ENCODE measurements around the gene PODNL1.
"Not testable (repeated sequence)": the region's sequence is repeated elsewhere in the genome, so short reads cannot be mapped to it uniquely, and the experiment has no call there.

Gene PODNL1

DNA sequence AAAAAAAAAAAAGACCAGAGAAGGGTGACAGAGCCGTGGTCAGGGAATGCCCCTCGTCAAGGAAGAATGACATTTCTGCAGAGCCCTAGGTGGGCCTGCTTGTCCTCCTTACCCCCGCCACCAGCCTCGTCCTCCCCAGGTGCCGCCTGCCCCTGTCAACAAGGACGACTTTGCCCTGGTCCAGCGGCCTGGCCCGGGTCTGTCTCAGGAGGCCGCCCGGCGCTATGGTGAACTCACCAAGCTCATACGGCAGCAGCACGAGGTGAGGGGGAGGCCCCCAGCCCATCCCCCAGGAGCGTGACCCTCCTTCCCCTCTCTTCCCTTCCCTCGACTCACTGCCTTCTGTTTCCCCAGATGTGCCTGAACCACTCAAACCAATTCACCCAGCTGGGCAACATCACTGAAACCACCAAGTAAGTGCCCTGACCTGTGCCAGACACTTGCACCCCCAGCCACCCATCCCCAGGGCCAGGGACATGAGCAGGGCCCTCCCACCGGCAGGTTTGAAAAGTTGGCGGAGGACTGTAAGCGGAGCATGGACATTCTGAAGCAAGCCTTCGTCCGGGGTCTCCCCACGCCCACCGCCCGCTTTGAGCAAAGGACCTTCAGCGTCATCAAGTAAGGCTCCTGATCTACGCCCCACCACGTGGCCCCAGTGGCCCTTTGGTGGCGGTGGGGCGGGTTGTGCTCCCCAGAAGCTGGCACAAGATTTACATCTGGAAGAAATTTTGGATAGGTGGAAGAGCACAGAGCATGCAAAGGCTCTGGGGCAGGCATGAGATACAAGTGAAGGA, 14.8 kb downstream of the PODNL1 start:
- no peak for FAIRE-seq

DNA sequence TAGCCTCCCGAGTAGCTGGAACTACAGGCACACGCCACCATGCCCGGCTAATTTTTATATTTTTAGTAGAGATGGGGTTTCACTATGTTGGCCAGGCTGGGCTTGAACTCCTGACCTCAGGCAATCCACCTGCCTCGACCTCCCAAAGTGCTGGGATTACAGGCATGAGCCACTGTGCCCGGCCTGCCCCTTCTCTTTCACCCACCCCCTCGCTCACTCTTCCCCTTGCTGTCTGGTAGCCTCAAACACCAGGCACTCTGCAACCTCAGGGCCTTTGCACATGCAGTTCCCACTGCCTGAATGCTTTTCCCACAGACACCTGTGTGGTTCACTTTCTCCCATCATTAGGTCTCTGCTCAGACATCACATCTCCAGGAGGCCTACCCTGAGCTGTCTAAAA, 16.1 kb downstream of the PODNL1 start:
- FAIRE-seq, result not testable (repeated sequence)

GRCh38 chr19:13920940-13921747, 17.1 kb downstream of the PODNL1 start:
- FAIRE-seq, result no peak

GRCh38 chr19:13920524-13920923, 17.7 kb downstream of the PODNL1 start:
- no peak for FAIRE-seq

DNA sequence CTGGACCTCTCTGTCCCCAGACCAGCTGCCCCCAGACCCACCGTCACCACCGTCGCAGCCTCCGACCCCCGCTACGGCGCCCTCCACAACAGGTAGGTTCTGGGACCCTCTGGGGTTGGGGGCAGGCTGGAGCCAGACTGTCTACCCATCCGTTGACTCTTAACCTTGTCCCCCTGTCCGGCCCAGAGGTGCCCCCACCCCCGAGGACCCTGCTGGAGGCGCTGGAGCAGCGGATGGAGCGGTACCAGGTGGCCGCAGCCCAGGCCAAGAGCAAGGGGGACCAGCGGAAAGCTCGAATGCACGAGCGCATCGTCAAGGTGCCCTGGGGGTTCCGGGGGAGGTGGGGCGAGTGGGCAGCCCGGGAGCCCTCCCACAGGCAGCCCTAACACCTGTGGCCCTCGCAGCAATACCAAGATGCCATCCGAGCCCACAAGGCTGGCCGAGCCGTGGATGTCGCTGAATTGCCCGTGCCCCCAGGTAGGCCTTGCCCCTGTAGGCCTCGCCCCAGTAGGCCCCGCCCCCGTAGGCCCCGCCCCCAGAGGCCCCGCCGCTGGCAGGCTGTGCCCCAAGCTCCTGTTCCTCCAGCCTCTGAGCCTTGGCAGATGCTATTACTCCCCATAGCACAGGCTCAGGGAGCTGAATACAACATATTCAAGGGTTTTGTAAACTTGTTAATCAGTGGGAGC, 19.3 kb downstream of the PODNL1 start:
- no peak for FAIRE-seq

DNA sequence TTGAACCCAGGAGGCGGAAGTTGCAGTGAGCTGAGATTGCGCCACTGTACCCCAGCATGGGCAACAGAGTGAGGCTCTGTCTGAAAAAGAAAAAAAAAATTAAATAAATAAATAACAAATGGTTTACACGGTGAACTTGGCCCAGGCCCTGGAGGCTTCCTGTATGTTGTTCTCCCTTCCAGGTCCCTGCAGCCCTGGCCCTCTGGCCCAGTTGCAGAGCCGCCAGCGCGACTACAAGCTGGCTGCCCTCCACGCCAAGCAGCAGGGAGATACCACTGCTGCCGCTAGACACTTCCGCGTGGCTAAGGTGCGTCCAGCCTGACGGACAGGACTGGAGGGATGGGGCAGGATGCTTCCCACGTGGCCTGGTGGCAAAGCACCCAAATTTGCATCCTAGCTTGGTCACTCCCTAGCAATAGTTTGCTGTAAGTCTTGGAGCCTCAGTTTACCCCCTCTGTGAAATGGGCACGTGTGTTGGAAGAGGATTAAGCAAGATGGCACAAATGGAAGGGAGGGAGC, 20.3 kb downstream of the PODNL1 start:
- no peak for FAIRE-seq

- no peak for FAIRE-seq
Measured at GRCh38 chr19:13914777-13915176, 23.4 kb downstream of the PODNL1 start.

GRCh38 chr19:13913352-13913751, 24.9 kb downstream of the PODNL1 start:
- FAIRE-seq, result no peak

GRCh38 chr19:13909430-13909829, 28.8 kb downstream of the PODNL1 start:
- FAIRE-seq, result no peak

DNA sequence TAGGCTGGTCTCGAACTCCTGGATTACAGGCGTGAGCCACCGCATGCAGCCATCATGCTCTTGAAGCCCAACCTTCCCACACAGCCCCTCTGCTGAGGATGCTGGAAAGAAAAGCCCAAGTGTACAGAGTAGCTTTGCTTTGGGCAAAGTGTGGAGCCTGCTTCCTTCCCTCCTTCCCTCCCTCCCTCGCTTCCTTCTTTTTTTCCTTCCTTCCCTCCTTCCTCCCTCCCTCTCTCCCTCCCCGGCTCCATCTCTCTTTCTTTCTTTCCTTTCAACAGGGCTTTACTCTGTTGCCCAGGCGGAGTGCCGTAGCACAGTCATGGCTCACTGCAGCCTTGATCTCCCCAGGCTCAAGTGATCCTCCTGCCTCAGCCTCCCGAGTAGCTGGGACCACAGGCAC, 29.5 kb downstream of the PODNL1 start:
- no peak for FAIRE-seq

DNA sequence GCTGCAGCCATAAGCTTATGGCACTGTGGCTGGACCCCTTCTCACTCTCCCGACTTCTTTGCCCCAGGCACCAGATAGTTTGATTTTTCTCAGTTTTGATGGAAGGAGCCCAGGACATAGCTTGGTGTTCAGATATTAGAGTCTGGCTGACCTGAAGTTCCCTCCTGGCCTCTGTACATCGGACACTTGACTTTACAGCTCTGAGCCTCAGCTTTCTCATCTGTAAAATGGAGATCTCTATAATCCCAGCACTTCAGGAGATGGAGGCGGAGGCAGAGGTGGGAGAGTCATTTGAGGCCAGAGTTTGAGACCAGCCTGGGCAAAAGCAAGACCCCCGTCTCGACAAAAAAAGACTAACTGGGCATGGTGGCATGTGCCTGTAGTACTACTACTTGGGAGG, 31.3 kb downstream of the PODNL1 start:
- FAIRE-seq, result no peak

DNA sequence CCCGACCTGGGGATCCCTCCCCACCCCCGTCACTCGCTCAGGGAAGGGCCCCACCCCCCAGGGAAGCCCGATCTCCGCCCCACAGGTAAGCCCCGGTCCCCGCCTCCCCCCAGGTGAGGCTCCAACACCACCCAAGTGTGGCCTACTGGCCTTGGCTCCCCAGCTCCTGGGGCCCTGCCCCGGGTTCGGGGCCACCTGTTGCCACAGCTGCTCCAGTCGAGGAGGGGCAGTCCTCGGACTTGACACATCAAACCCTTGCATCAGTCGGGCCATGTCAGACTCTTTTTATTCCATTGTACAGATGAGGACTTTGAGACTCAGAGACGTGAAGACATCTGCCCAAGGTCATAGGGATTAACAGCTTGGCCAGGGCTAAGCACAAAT, 31.7 kb downstream of the PODNL1 start:
- FAIRE-seq, result no peak

- FAIRE-seq, result no peak
Measured at GRCh38 chr19:13905634-13906520, 32.3 kb downstream of the PODNL1 start, which contains the start of the genes BRME1 and CC2D1A. Gene BRME1 (minus strand): TSS chr19:13906117. CDS start chr19:13904892, 1,225 bp downstream. Gene CC2D1A (plus strand): TSS chr19:13906201. CDS start chr19:13906442, 241 bp downstream.

- FAIRE-seq, result no peak
Measured at GRCh38 chr19:13902993-13903555, 35.1 kb downstream of the PODNL1 start.

DNA sequence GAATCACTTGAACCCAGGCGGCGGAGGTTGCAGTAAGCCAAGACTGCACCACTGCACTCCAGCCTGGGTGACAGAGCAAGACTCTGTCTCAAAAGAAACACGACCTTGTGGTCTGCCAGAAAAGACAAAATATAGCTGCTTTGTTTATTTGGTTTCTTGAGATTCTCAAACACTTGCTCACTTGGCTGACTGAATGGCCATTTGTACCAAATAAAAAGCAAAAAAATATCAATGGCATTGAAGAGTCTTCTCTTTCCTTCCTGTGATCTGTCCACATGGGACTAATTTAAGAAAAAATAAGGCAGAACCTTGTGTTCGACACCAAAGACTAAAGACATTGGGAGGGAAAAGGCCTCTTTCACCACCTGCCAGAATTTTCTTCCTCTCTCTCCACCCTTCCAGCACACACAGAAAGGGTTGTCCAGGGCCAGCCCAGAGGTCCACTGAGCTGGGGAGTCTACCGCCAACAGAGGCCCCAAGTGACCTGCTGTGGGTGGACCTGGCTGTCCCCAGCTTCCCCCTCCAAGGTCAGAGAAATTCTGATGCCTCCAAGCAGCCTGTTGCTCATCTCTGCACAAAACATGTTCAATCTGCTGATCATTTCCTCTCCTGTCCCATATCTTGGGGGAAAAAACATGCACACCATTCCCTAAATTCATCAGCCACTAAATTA, 38.2 kb downstream of the PODNL1 start:
- FAIRE-seq, result no peak

- no peak for FAIRE-seq
Measured at GRCh38 chr19:13899393-13899792, 38.8 kb downstream of the PODNL1 start.

DNA sequence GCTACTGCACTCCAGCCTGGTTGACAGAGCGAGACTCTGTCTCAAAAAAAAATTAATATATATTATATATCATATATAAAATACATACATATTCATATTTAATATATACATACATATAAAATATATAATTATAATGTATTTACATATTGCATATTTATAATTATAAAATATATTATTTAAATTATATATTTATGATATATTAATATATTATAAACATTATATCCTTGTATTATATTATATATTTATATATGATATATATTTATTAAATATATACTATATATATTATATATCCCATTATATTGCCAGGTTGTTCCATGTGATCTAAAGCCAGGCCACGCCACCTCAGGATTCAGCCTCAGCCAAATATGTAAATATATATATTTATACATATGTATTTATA, 42.0 kb downstream of the PODNL1 start:
- no peak for FAIRE-seq

GRCh38 chr19:13894552-13894951, 43.7 kb downstream of the PODNL1 start:
- FAIRE-seq, result no peak

GRCh38 chr19:13892870-13893269, 45.3 kb downstream of the PODNL1 start:
- FAIRE-seq, result no peak

GRCh38 chr19:13890136-13890535, 48.1 kb downstream of the PODNL1 start:
- FAIRE-seq, result no peak

GRCh38 chr19:13888281-13888680, 49.9 kb downstream of the PODNL1 start:
- FAIRE-seq, result no peak

Data from islet of Langerhans (tissue), 1 donor.